ENCODE measurements around the gene CLEC18B.
A peak's percentile ranks its signal among the peaks of the same experiment; 100 is the strongest.

CLEC18B gene

DNA sequence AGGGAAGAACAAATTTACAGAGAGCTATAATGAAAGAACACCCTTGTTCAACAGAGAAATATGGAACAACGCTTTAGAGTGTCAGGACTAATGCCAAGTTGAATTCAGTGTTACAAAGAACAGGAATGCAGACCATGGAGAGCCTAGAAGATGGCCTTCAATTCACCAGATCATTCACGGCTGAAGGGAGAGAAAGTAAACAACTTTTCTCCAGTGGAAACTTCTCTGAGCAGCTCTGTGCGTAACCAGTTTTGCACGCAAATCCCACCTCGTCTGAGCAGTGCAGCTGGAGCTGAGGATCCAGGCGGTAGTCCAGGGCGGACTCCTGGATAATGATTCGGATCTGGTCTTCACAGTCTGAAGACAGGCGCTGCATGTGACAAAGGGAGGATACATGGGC, 40.5 kb upstream of the CLEC18B start:
- peak overlapping the region; percentile 31; the same call in 1 of the 2 replicates for H3K27ac ChIP-seq
- H3K36me3 ChIP-seq (ENCODE audit: insufficient read depth, low read length), result peaks cover 77% of the 10 kb centered on the region
- H3K4me3 ChIP-seq, result no peak overlapping the region
- TF ChIP-seq FOXP2 (optimal IDR thresholded peaks at IDR 0.05; ENCODE audit: control extremely low read depth, extremely low read length, insufficient read depth) (no peak), EZH2 (IDR thresholded peaks at IDR 0.05) (no peak), POLR2AphosphoS5 (IDR thresholded peaks at IDR 0.05; ENCODE audit: borderline replicate concordance, low read depth, low read length) (no peak)
- no peaks in the 10 kb centered on the region for H3K9me3 ChIP-seq (ENCODE audit: low read depth, low read length)
- DNase-seq (ENCODE audit: low read depth, low spot score), result no peak
- no peak overlapping the region for H3K9ac ChIP-seq (ENCODE audit: insufficient read length)

DNA sequence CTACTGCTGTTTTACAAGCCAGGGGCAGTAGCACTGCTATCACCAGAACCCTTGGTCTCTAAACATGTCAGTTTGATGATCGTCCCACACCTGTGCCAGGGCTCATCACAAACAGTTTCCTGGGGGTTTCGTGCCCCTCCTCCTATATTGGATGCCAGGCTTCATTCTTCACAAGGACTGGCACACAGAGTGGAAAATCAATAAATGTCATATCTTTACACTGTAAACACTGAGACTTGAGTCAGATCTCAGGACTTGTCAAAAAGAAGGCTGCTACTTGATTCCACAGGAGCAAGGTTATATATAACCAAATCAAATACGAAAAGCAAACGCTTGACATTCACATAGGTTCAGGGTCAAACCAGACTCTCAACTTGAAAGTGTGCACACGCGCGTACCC, 39.3 kb upstream of the CLEC18B start:
- TF ChIP-seq EZH2 (IDR thresholded peaks at IDR 0.05) (no peak), POLR2AphosphoS5 (IDR thresholded peaks at IDR 0.05; ENCODE audit: borderline replicate concordance, low read depth, low read length) (no peak), FOXP2 (optimal IDR thresholded peaks at IDR 0.05; ENCODE audit: control extremely low read depth, extremely low read length, insufficient read depth) (no peak)
- Histone ChIP-seq H3K27ac (no peak overlapping the region), H3K36me3 (ENCODE audit: insufficient read depth, low read length) (peaks cover 77% of the 10 kb centered on the region)

DNA sequence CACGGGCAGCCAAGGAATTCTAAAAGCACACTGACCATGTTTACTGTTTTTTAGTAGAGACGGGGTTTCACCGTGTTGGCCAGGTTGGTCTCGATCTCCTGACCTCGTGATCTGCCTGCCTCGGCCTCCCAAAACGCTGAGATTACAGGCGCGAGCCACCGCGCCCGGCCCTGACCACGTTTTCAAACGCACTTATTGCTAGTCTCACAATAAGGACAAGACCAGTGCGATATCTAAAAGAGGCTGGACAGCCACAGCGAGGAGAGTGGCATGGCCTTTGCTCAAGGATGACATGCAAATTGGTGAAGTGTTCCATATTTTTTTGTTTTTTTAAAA, 35.0 kb upstream of the CLEC18B start:
- no peak overlapping the region for H3K27ac ChIP-seq
- TF ChIP-seq EZH2 (IDR thresholded peaks at IDR 0.05), result no peak
- no peak for TF ChIP-seq POLR2AphosphoS5 (IDR thresholded peaks at IDR 0.05; ENCODE audit: borderline replicate concordance, low read depth, low read length)
- no peak for TF ChIP-seq FOXP2 (optimal IDR thresholded peaks at IDR 0.05; ENCODE audit: control extremely low read depth, extremely low read length, insufficient read depth)
- no peak overlapping the region for H3K4me3 ChIP-seq
- H3K9me3 ChIP-seq (ENCODE audit: low read depth, low read length), result no peaks in the 10 kb centered on the region
- DNase-seq (ENCODE audit: low read depth, low spot score), result no peak
- no peak overlapping the region for H3K9ac ChIP-seq (ENCODE audit: insufficient read length)
- peaks cover 66% of the 10 kb centered on the region for H3K36me3 ChIP-seq (ENCODE audit: insufficient read depth, low read length)

More for the DNA sequence above, 39.3 kb upstream of the CLEC18B start:
- H3K4me3 ChIP-seq, result no peak overlapping the region
- H3K9me3 ChIP-seq (ENCODE audit: low read depth, low read length), result no peaks in the 10 kb centered on the region
- no peak overlapping the region for H3K9ac ChIP-seq (ENCODE audit: insufficient read length)
- DNase-seq (ENCODE audit: low read depth, low spot score), result no peak

DNA sequence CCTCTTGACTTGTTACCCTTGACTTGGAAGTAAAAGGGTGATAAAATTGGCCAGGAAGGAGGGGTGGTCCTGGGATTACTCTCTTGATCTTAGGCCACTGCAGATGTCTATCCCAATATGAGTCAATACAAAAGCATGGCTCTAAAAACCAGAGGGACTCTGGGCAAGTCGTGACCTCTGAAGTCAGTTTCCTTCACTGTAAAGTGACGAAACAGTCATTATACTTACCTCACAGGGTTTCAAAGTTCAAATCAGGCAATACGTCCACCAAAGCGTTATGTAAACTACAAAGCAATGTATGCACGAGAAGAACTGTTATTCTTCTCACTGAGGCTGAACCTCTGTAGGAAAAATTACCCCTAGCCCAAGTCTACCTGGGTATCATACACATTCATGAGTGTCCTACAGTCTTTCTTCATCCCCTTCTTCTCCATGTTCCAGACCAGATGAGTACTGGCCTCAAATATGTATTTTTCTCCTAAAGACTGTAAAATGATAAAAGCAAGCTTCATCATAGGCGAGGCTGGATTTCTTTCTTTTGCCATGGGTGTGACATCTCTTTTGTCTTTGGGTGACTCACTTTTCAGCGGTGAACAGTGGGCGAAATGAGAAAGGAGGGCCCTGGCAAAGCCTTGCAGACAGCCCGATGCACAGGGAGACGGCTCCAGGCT, 34.5 kb upstream of the CLEC18B start:
- Histone ChIP-seq H3K9ac (ENCODE audit: insufficient read length) (no peak overlapping the region), H3K27ac (no peak overlapping the region), H3K4me3 (no peak overlapping the region), H3K36me3 (ENCODE audit: insufficient read depth, low read length) (peaks cover 68% of the 10 kb centered on the region), H3K9me3 (ENCODE audit: low read depth, low read length) (no peaks in the 10 kb centered on the region)
- DNase-seq (ENCODE audit: low read depth, low spot score), result no peak
- no peak for TF ChIP-seq EZH2 (IDR thresholded peaks at IDR 0.05)
- TF ChIP-seq POLR2AphosphoS5 (IDR thresholded peaks at IDR 0.05; ENCODE audit: borderline replicate concordance, low read depth, low read length), result no peak
- TF ChIP-seq FOXP2 (optimal IDR thresholded peaks at IDR 0.05; ENCODE audit: control extremely low read depth, extremely low read length, insufficient read depth), result no peak

DNA sequence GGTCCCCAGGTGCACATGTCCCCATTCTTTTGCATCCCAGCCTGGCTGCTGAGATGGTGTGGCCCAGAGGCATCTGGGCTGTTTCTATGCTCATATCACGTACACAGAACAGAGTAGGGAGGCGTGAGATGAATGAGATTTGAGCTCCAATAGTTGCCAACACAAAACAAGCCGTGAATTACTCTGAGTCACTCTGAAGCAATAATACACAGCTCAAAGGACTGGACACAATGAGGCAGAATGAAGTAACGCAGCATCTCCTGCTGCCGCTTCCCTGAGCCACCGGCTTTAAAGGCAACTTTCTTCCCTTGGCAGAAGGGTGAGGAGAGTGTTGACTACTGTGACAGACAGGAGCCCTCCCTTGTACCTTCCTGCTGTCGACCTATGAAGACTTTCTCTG, 33.9 kb upstream of the CLEC18B start:
- Histone ChIP-seq H3K4me3 (no peak overlapping the region), H3K36me3 (ENCODE audit: insufficient read depth, low read length) (peaks cover 64% of the 10 kb centered on the region), H3K27ac (no peak overlapping the region), H3K9ac (ENCODE audit: insufficient read length) (no peak overlapping the region), H3K9me3 (ENCODE audit: low read depth, low read length) (no peaks in the 10 kb centered on the region)
- TF ChIP-seq EZH2 (IDR thresholded peaks at IDR 0.05) (no peak), POLR2AphosphoS5 (IDR thresholded peaks at IDR 0.05; ENCODE audit: borderline replicate concordance, low read depth, low read length) (no peak), FOXP2 (optimal IDR thresholded peaks at IDR 0.05; ENCODE audit: control extremely low read depth, extremely low read length, insufficient read depth) (no peak)
- no peak for DNase-seq (ENCODE audit: low read depth, low spot score)

DNA sequence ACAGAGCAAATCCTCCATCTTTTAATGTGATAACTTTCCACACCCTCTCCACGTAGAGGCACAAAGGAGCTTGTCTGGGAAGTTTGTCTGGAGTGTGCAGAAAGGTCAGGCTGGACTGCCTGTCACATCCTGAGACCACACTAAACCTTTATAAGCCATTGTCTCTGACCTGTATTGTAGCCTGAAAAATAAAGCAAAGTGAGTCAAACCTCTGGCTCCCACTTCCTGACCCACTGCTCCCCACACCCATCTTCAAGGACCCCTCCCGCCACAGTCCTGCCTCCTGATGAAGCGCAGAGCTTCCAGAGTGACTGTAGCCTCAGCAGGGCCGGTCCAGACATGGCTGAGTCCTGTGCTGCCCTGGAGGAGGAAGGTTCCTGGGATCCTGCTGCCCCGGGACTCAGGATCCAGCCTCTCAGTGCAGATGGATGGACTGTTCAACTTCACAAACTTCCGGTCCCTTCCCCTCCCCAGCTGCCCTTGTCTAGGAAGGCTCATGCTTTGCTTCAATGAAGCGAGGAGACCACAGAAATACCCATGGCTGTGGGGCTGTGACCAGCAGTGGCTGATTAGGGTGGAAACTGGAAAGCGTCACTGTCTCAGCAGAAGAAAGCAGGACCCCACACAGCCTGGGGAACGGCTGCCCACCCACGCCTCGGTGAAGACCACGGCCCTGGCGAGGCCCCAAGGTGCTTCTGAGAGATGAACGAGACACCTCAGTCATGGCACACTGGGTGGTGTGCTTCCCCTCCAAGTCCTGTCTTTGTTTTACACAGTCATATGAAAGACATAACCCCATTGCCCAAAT, 30.9 kb upstream of the CLEC18B start:
- Histone ChIP-seq H3K4me3 (no peak overlapping the region), H3K36me3 (ENCODE audit: insufficient read depth, low read length) (peaks cover 61% of the 10 kb centered on the region), H3K9ac (ENCODE audit: insufficient read length) (no peak overlapping the region), H3K27ac (no peak overlapping the region), H3K9me3 (ENCODE audit: low read depth, low read length) (no peaks in the 10 kb centered on the region)
- no peak for TF ChIP-seq POLR2AphosphoS5 (IDR thresholded peaks at IDR 0.05; ENCODE audit: borderline replicate concordance, low read depth, low read length)
- no peak for TF ChIP-seq EZH2 (IDR thresholded peaks at IDR 0.05)
- no peak for TF ChIP-seq FOXP2 (optimal IDR thresholded peaks at IDR 0.05; ENCODE audit: control extremely low read depth, extremely low read length, insufficient read depth)
- no peak for DNase-seq (ENCODE audit: low read depth, low spot score)

DNA sequence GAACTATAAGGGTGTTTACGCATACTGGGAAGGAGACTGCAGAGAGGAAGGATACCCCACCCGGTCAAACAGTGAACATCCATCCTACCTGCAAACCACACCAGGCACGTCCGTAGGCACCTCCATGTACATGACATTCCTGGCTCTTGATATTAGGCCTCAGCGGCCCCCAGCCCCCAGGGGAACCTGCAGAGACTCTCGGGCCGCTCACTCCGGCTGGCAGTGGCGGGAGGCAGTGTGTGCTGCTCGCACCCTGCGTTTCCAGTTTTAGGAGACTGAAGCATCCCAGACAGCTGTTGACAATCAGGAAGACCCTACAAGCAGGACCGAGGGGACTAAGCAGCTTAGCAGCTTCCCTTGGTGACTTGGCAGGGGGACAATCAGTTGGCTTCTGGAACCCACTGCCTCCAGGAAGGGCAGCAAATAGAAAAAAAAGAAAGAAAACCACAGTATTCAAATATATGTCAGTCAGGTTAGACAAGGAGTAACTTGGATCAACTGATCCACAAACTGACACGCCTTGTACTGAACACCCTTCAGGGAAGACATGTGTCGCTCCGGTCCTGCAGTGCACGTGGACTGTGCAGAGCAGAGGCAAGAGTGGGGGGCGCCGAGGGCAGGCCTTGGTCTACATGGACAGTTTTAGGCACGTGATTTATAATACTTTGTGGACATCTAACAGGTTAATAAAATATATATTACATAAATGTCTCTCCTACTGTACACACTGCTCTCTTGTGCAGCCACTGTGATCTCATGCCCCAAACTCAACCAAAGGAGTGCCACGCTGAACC, 29.9 kb upstream of the CLEC18B start:
- TF ChIP-seq EZH2 (IDR thresholded peaks at IDR 0.05), result no peak
- TF ChIP-seq FOXP2 (optimal IDR thresholded peaks at IDR 0.05; ENCODE audit: control extremely low read depth, extremely low read length, insufficient read depth), result no peak
- TF ChIP-seq POLR2AphosphoS5 (IDR thresholded peaks at IDR 0.05; ENCODE audit: borderline replicate concordance, low read depth, low read length), result no peak
- H3K9ac ChIP-seq (ENCODE audit: insufficient read length), result no peak overlapping the region
- DNase-seq (ENCODE audit: low read depth, low spot score), result no peak
- no peaks in the 10 kb centered on the region for H3K9me3 ChIP-seq (ENCODE audit: low read depth, low read length)
- peaks cover 53% of the 10 kb centered on the region for H3K36me3 ChIP-seq (ENCODE audit: insufficient read depth, low read length)
- H3K27ac ChIP-seq, result no peak overlapping the region
- H3K4me3 ChIP-seq, result no peak overlapping the region

DNA sequence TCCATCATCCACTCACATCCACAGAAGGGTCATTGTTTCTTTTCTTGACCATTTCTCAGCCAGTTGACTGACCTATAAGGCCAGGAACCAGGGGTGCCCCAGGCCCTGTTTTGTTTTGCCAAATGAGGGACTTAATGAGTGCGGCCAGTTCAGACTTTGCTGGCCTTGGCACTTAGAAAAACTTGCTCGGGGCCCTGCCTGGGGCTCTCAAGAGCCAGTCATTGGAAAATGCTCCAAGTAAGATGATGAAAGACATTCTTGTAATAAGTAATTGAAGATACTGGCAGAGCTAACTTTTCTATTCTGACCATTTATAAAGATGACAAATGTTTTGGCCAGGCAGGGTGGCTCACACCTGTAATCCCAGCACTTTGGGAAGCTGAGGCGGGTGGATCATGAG, 29.0 kb upstream of the CLEC18B start:
- Histone ChIP-seq H3K27ac (no peak overlapping the region; the same call in 1 of the 2 replicates), H3K9me3 (ENCODE audit: low read depth, low read length) (no peaks in the 10 kb centered on the region), H3K9ac (ENCODE audit: insufficient read length) (no peak overlapping the region), H3K4me3 (no peak overlapping the region), H3K36me3 (ENCODE audit: insufficient read depth, low read length) (peaks cover 44% of the 10 kb centered on the region)
- TF ChIP-seq EZH2 (IDR thresholded peaks at IDR 0.05), result no peak
- TF ChIP-seq FOXP2 (optimal IDR thresholded peaks at IDR 0.05; ENCODE audit: control extremely low read depth, extremely low read length, insufficient read depth), result no peak
- no peak for TF ChIP-seq POLR2AphosphoS5 (IDR thresholded peaks at IDR 0.05; ENCODE audit: borderline replicate concordance, low read depth, low read length)
- DNase-seq (ENCODE audit: low read depth, low spot score), result no peak
